Right lobe of liver (tissue), 4 donors: ENCODE data around the gene HTD2.

Experiments
- CTCF ChIP-seq, 4 donors: fragments of 200-600 bp in 3 of 4; fragments of 450-650 bp in 1 of 4; IDR thresholded peaks; one replicate each; pipeline versions ENCODE4 v1.5.1 to v1.8.0; 2016 to 2022; ENCODE audit warnings: antibody characterized with exemption in 4 of 4, mild to moderate bottlenecking in 2 of 4
- POLR2A ChIP-seq: fragments of 450-650 bp; IDR thresholded peaks from one replicate; pipeline ENCODE4 v1.6.1; 2017; ENCODE audit warnings: antibody characterized with exemption, mild to moderate bottlenecking
- donor health status: DM: no; HTN: no; CAD: no.
- donor health status: DM: no; HTN: no; CAD: no.
- donor health status: DM: no; HTN: yes; CAD: no.

- no peak for TF ChIP-seq POLR2A
- no peak for TF ChIP-seq CTCF (IDR thresholded peaks at IDR 0.05)
Measured at GRCh38 chr3:58359621-58360020, 53.3 kb downstream of the HTD2 start.
